Measurements from ENCODE around the gene RNU7-1.
A peak's percentile ranks its signal among the peaks of the same experiment; 100 is the strongest.

The RNU7-1 gene

GRCh38 chr12:6957151-6957701 lies 13.6 kb downstream of the RNU7-1 start:
- DNase-seq (ENCODE audit: low spot score), result no peak
- H3K36me3 ChIP-seq (replicated peaks in 1 of 2; ENCODE audit: control insufficient read depth in 2 of 2, insufficient read depth in 2 of 2, low read length in 2 of 2), result no peaks in the 10 kb centered on the region
- H2BK12ac ChIP-seq (ENCODE audit: low read length), result no peak overlapping the region
- no peaks in the 10 kb centered on the region for H3K9me3 ChIP-seq (replicated peaks in 1 of 2; ENCODE audit: control insufficient read depth in 2 of 2, insufficient read depth in 1 of 2, low read depth in 1 of 2, low read length in 2 of 2)
- no peak overlapping the region for H3K4me2 ChIP-seq (ENCODE audit: insufficient read depth, low read length, poor library complexity, severe bottlenecking)
- H3K27ac ChIP-seq (replicated peaks; ENCODE audit: low read length), result no peak overlapping the region
- H3K27me3 ChIP-seq (ENCODE audit: control insufficient read depth in 3 of 3, insufficient read depth in 3 of 3, low read depth in 1 of 3, low read length in 3 of 3), result no peaks in the 10 kb centered on the region
- no CpG with 5 or more reads among the region's 20 CpGs for WGBS, 2 donors (ENCODE audit: extremely low coverage in 2 of 2, insufficient read length in 2 of 2, insufficient replicate concordance in 1 of 2)
- no peaks in the 10 kb centered on the region for H3K79me1 ChIP-seq (ENCODE audit: low read depth, low read length)
- H2AK5ac ChIP-seq (ENCODE audit: low read depth, low read length), result peak overlapping the region; percentile 81
- H3K23ac ChIP-seq (ENCODE audit: low read depth, low read length, poor library complexity), result peak overlapping the region; percentile 40
- peak overlapping the region; percentile 12 for H3K9ac ChIP-seq (ENCODE audit: low read depth, low read length, poor library complexity)
- H3K18ac ChIP-seq (ENCODE audit: low read length), result peak overlapping the region; percentile 65
- H4K91ac ChIP-seq (ENCODE audit: low read depth, low read length, poor library complexity), result no peak overlapping the region
- no peak overlapping the region for H2BK120ac ChIP-seq (ENCODE audit: low read depth, low read length)
- no peak overlapping the region for H2BK15ac ChIP-seq (ENCODE audit: low read length)
- no peak overlapping the region for H2BK5ac ChIP-seq (ENCODE audit: low read length)
- no peak overlapping the region for H2AFZ ChIP-seq (ENCODE audit: low read length)
- no peak overlapping the region for H4K8ac ChIP-seq (ENCODE audit: low read depth, low read length)
- no peak overlapping the region for H3K4ac ChIP-seq (ENCODE audit: low read length)
- H3K4me3 ChIP-seq (ENCODE audit: low read length in 2 of 2), result no peak overlapping the region
- H3K14ac ChIP-seq (ENCODE audit: low read length), result peak overlapping the region; percentile 79
- peaks cover 13 to 31% of the 10 kb centered on the region in 2 donors for H3K4me1 ChIP-seq (ENCODE audit: control insufficient read depth in 2 of 2, insufficient read depth in 1 of 2, low read depth in 1 of 2, low read length in 2 of 2)

- no CpG with 5 or more reads among the region's 28 CpGs for WGBS, 2 donors (ENCODE audit: extremely low coverage in 2 of 2, insufficient read length in 2 of 2, insufficient replicate concordance in 1 of 2)
These were observed 14.4 kb downstream of the RNU7-1 start for GRCh38 chr12:6957741-6958608.

GRCh38 chr12:6958609-6959057 lies 15.0 kb downstream of the RNU7-1 start:
- no peaks in the 10 kb centered on the region for H3K79me1 ChIP-seq (ENCODE audit: low read depth, low read length)
- H4K91ac ChIP-seq (ENCODE audit: low read depth, low read length, poor library complexity), result no peak overlapping the region
- peak overlapping the region; percentile 18 for H3K18ac ChIP-seq (ENCODE audit: low read length)
- H2BK120ac ChIP-seq (ENCODE audit: low read depth, low read length), result no peak overlapping the region
- no peak overlapping the region for H4K8ac ChIP-seq (ENCODE audit: low read depth, low read length)
- H3K27me3 ChIP-seq (ENCODE audit: control insufficient read depth in 3 of 3, insufficient read depth in 3 of 3, low read depth in 1 of 3, low read length in 3 of 3), result no peaks in the 10 kb centered on the region
- H2BK15ac ChIP-seq (ENCODE audit: low read length), result no peak overlapping the region
- no peak overlapping the region for H2BK5ac ChIP-seq (ENCODE audit: low read length)
- H3K14ac ChIP-seq (ENCODE audit: low read length), result no peak overlapping the region
- DNase-seq (ENCODE audit: low spot score), result no peak
- H3K9me3 ChIP-seq (replicated peaks in 1 of 2; ENCODE audit: control insufficient read depth in 2 of 2, insufficient read depth in 1 of 2, low read depth in 1 of 2, low read length in 2 of 2), result no peaks in the 10 kb centered on the region
- H2AK5ac ChIP-seq (ENCODE audit: low read depth, low read length), result no peak overlapping the region
- no peaks in the 10 kb centered on the region for H3K36me3 ChIP-seq (replicated peaks in 1 of 2; ENCODE audit: control insufficient read depth in 2 of 2, insufficient read depth in 2 of 2, low read length in 2 of 2)
- H3K4me1 ChIP-seq (ENCODE audit: control insufficient read depth in 2 of 2, insufficient read depth in 1 of 2, low read depth in 1 of 2, low read length in 2 of 2), result peaks cover 15 to 25% of the 10 kb centered on the region in 2 donors
- H3K4ac ChIP-seq (ENCODE audit: low read length), result no peak overlapping the region
- H2AFZ ChIP-seq (ENCODE audit: low read length), result peak overlapping the region; percentile 91
- H3K27ac ChIP-seq (replicated peaks; ENCODE audit: low read length), result no peak overlapping the region
- H3K23ac ChIP-seq (ENCODE audit: low read depth, low read length, poor library complexity), result peak overlapping the region; percentile 23
- no CpG with 5 or more reads among the region's 10 CpGs for WGBS, 2 donors (ENCODE audit: extremely low coverage in 2 of 2, insufficient read length in 2 of 2, insufficient replicate concordance in 1 of 2)
- no peak overlapping the region for H3K4me3 ChIP-seq (ENCODE audit: low read length in 2 of 2)
- no peak overlapping the region for H3K4me2 ChIP-seq (ENCODE audit: insufficient read depth, low read length, poor library complexity, severe bottlenecking)
- no peak overlapping the region for H3K9ac ChIP-seq (ENCODE audit: low read depth, low read length, poor library complexity)
- no peak overlapping the region for H2BK12ac ChIP-seq (ENCODE audit: low read length)

More at GRCh38 chr12:6957741-6958608, 14.4 kb downstream of the RNU7-1 start:
- Histone ChIP-seq H2BK12ac (ENCODE audit: low read length) (no peak overlapping the region), H3K27me3 (ENCODE audit: control insufficient read depth in 3 of 3, insufficient read depth in 3 of 3, low read depth in 1 of 3, low read length in 3 of 3) (no peaks in the 10 kb centered on the region), H2BK15ac (ENCODE audit: low read length) (no peak overlapping the region), H3K14ac (ENCODE audit: low read length) (no peak overlapping the region), H3K4ac (ENCODE audit: low read length) (no peak overlapping the region), H4K91ac (ENCODE audit: low read depth, low read length, poor library complexity) (no peak overlapping the region), H3K23ac (ENCODE audit: low read depth, low read length, poor library complexity) (peak overlapping the region; percentile 40), H3K9ac (ENCODE audit: low read depth, low read length, poor library complexity) (no peak overlapping the region), H2AFZ (ENCODE audit: low read length) (peak overlapping the region; percentile 91), H3K18ac (ENCODE audit: low read length) (peak overlapping the region; percentile 39), H3K4me2 (ENCODE audit: insufficient read depth, low read length, poor library complexity, severe bottlenecking) (no peak overlapping the region), H3K9me3 (replicated peaks in 1 of 2; ENCODE audit: control insufficient read depth in 2 of 2, insufficient read depth in 1 of 2, low read depth in 1 of 2, low read length in 2 of 2) (no peaks in the 10 kb centered on the region), H3K4me1 (ENCODE audit: control insufficient read depth in 2 of 2, insufficient read depth in 1 of 2, low read depth in 1 of 2, low read length in 2 of 2) (peaks cover 15 to 31% of the 10 kb centered on the region in 2 donors), H2BK120ac (ENCODE audit: low read depth, low read length) (no peak overlapping the region), H3K36me3 (replicated peaks in 1 of 2; ENCODE audit: control insufficient read depth in 2 of 2, insufficient read depth in 2 of 2, low read length in 2 of 2) (no peaks in the 10 kb centered on the region), H4K8ac (ENCODE audit: low read depth, low read length) (no peak overlapping the region), H3K27ac (replicated peaks; ENCODE audit: low read length) (no peak overlapping the region), H2AK5ac (ENCODE audit: low read depth, low read length) (peak overlapping the region; percentile 81), H2BK5ac (ENCODE audit: low read length) (no peak overlapping the region), H3K79me1 (ENCODE audit: low read depth, low read length) (no peaks in the 10 kb centered on the region), H3K4me3 (ENCODE audit: low read length in 2 of 2) (no peak overlapping the region)
- no peak for DNase-seq (ENCODE audit: low spot score)

Data from neuronal stem cell (in vitro differentiated cells).